Loucy (cell line): Measurements from ENCODE around the gene GJB1.
"Not testable (repeated sequence)": the region's sequence is repeated elsewhere in the genome, so short reads cannot be mapped to it uniquely, and the experiment has no call there.

Source experiments
- H2AFZ ChIP-seq: fragments of 200-600 bp; sonication (generic); 2 replicates; pipeline ENCODE4 v1.6.0; 2016; ENCODE audit warnings: antibody characterized with exemption, mild to moderate bottlenecking, low read length, moderate library complexity
- H3F3A ChIP-seq: fragments of 200-600 bp; 2 replicates; pipeline ENCODE4 v1.6.0; 2016; ENCODE audit warnings: antibody characterized with exemption, low read depth, mild to moderate bottlenecking
- H3K27me3 ChIP-seq: fragments of 200-600 bp; sonication (generic); 2 replicates; pipeline ENCODE4 v1.6.1; 2014; ENCODE audit warnings: low read length, mild to moderate bottlenecking; ENCODE audit not compliant: insufficient read depth, poor library complexity, severe bottlenecking
- H3K36me3 ChIP-seq: fragments of 200-600 bp; sonication (generic); 2 replicates; pipeline ENCODE4 v1.6.1; 2016; ENCODE audit warnings: low read length; ENCODE audit not compliant: insufficient read depth
- H3K4me1 ChIP-seq: fragments of 200-600 bp; sonication (generic); 2 replicates; pipeline ENCODE4 v1.5.1; 2014; ENCODE audit warnings: low read length, mild to moderate bottlenecking; ENCODE audit not compliant: insufficient read depth, poor library complexity, severe bottlenecking
- H3K4me2 ChIP-seq: fragments of 200-600 bp; sonication (generic); 2 replicates; pipeline ENCODE4 v1.6.0; 2014; ENCODE audit warnings: antibody characterized with exemption, low read length, low read depth, mild to moderate bottlenecking; ENCODE audit not compliant: poor library complexity, severe bottlenecking
- H3K4me3 ChIP-seq: fragments of 200-600 bp; sonication (generic); 2 replicates; pipeline ENCODE4 v1.5.1; 2014; ENCODE audit warnings: low read length, mild to moderate bottlenecking, mixed read lengths; ENCODE audit not compliant: poor library complexity, severe bottlenecking
- H3K79me2 ChIP-seq: fragments of 200-600 bp; sonication (generic); 2 replicates; pipeline ENCODE4 v1.6.1; 2014; ENCODE audit warnings: low read length; ENCODE audit not compliant: insufficient read depth
- H3K9ac ChIP-seq: fragments of 200-600 bp; sonication (generic); 2 replicates; pipeline ENCODE4 v1.6.0; 2014; ENCODE audit warnings: mild to moderate bottlenecking, low read depth, low read length, moderate library complexity; ENCODE audit not compliant: poor library complexity, severe bottlenecking
- H3K9me2 ChIP-seq: fragments of 200-600 bp; sonication (generic); replicated peaks from 2 replicates; pipeline ENCODE4 v1.6.1; 2016; ENCODE audit warnings: low read depth, low read length, mixed read lengths
- H3K9me3 ChIP-seq: fragments of 200-600 bp; sonication (generic); 2 replicates; pipeline ENCODE4 v1.6.1; 2014; ENCODE audit warnings: mild to moderate bottlenecking, antibody characterized with exemption, low read length, low read depth; ENCODE audit not compliant: insufficient read depth
- H4K20me1 ChIP-seq: fragments of 200-600 bp; sonication (generic); 2 replicates; pipeline ENCODE4 v1.6.0; 2014; ENCODE audit warnings: antibody characterized with exemption, low read length, mild to moderate bottlenecking; ENCODE audit not compliant: insufficient read depth, poor library complexity, severe bottlenecking
- EZH2phosphoT487 ChIP-seq: fragments of 200-600 bp; IDR thresholded peaks from 2 replicates; pipeline ENCODE4 v1.6.1; 2018; ENCODE audit warnings: antibody characterized with exemption, mild to moderate bottlenecking, moderate library complexity, borderline replicate concordance
- TF ChIP-seq, protein P1 (sequence below): fragments of 200-600 bp; sonication (generic); conservative IDR thresholded peaks from 2 replicates; pipeline ENCODE4 v1.5.1; 2014; ENCODE audit warnings: mild to moderate bottlenecking, antibody characterized with exemption, low read length

The GJB1 gene

DNA sequence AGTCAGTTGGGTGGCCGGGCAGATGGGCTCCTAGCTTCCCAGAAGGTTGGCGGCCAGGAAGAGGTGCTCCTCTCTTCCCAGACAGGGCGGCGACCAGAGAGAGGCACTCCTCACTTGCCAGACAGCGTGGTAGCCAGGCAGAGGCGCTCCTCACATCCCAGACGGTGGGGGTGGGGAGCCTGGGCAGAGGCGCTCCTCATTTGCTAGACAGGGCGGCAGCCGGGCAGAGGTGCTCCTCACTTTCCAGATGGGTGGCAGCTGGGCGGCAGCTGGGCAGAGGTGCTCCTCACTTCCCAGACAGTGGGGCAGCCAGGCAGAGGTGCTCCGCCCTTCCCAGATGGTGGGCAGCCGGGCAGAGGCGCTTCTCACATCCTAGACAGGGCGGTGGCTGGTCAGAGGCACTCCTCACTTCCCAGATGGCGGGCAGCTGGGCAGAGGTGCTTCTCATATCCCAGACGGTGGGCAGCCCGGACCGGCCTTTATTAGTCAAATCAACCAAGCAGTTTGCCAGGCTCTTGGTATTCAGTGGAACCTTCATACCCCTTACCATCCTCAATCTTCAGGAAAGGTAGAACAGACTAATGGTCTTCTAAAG lies 46.9 kb downstream of the GJB1 start:
- Histone ChIP-seq H3K9ac (no peak overlapping the region), H3K4me2 (no peak overlapping the region), H3K4me1 (no peaks in the 10 kb centered on the region), H2AFZ (no peak overlapping the region), H3K9me2 (no peaks in the 10 kb centered on the region), H4K20me1 (no peaks in the 10 kb centered on the region), H3K4me3 (no peak overlapping the region), H3K36me3 (no peaks in the 10 kb centered on the region), H3K9me3 (no peaks in the 10 kb centered on the region), H3F3A (no peaks in the 10 kb centered on the region), H3K27me3 (no peaks in the 10 kb centered on the region), H3K79me2 (no peaks in the 10 kb centered on the region)
- no peak for TF ChIP-seq EZH2phosphoT487
- TF ChIP-seq, protein P1, sequence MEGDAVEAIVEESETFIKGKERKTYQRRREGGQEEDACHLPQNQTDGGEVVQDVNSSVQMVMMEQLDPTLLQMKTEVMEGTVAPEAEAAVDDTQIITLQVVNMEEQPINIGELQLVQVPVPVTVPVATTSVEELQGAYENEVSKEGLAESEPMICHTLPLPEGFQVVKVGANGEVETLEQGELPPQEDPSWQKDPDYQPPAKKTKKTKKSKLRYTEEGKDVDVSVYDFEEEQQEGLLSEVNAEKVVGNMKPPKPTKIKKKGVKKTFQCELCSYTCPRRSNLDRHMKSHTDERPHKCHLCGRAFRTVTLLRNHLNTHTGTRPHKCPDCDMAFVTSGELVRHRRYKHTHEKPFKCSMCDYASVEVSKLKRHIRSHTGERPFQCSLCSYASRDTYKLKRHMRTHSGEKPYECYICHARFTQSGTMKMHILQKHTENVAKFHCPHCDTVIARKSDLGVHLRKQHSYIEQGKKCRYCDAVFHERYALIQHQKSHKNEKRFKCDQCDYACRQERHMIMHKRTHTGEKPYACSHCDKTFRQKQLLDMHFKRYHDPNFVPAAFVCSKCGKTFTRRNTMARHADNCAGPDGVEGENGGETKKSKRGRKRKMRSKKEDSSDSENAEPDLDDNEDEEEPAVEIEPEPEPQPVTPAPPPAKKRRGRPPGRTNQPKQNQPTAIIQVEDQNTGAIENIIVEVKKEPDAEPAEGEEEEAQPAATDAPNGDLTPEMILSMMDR, result no peak

DNA sequence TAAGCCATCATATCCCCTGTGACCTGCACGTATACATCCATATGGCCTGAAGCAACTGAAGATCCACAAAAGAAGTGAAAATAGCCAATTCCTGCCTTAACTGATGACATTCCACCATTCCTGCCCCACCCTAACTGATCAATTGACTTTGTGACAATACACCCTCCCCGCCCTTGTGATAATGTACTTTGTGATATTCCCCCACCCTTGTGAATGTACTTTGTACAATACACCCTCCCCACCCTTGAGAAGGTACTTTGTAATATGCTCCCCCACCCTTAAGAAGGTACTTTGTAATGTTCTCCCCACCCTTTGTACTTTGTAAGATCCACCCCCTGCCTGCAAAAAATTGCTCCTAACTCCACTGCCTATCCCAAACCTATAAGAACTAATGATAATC lies 49.3 kb downstream of the GJB1 start:
- not testable (repeated sequence) for H3K4me2 ChIP-seq, H4K20me1 ChIP-seq, H3K9me3 ChIP-seq, H3K4me1 ChIP-seq, H3K4me3 ChIP-seq, H3K9me2 ChIP-seq, H3F3A ChIP-seq, H3K79me2 ChIP-seq, H3K36me3 ChIP-seq, H3K9ac ChIP-seq, H2AFZ ChIP-seq, H3K27me3 ChIP-seq
